ENCODE data around the gene MTCL1. TPM values are rescaled to one million over a fixed set of nuclear protein-coding genes. Genes with fewer than 3 reads are reported as not detected.

Gene MTCL1
- total RNA-seq, 1 donor = 54.9 TPM

GRCh38 chr18:8856212-8856611 is 150.9 kb downstream of the MTCL1 start:
- TF ChIP-seq CTCF (IDR thresholded peaks at IDR 0.05; ENCODE audit: insufficient read depth, low read length) = no peak
- H3K4me3 ChIP-seq (ENCODE audit: low read depth, low read length) = no peak overlapping the region
- DNase-seq (ENCODE audit: low read depth) = no peak

- no peak for TF ChIP-seq CTCF (IDR thresholded peaks at IDR 0.05; ENCODE audit: insufficient read depth, low read length)
- no peak overlapping the region for H3K4me3 ChIP-seq (ENCODE audit: low read depth, low read length)
- no peak for DNase-seq (ENCODE audit: low read depth)
Measured at GRCh38 chr18:8856769-8857393, 151.5 kb downstream of the MTCL1 start.

GRCh38 chr18:8857806-8858205 is 152.4 kb downstream of the MTCL1 start:
- no peak for DNase-seq (ENCODE audit: low read depth)

GRCh38 chr18:8858888-8859511 is 153.6 kb downstream of the MTCL1 start:
- H3K4me3 ChIP-seq (ENCODE audit: low read depth, low read length) = no peak overlapping the region
- no peak for TF ChIP-seq CTCF (IDR thresholded peaks at IDR 0.05; ENCODE audit: insufficient read depth, low read length)
- DNase-seq (ENCODE audit: low read depth) = peak; percentile 99

More at GRCh38 chr18:8857806-8858205, 152.4 kb downstream of the MTCL1 start:
- no peak for TF ChIP-seq CTCF (IDR thresholded peaks at IDR 0.05; ENCODE audit: insufficient read depth, low read length)
- no peak overlapping the region for H3K4me3 ChIP-seq (ENCODE audit: low read depth, low read length)

DNA sequence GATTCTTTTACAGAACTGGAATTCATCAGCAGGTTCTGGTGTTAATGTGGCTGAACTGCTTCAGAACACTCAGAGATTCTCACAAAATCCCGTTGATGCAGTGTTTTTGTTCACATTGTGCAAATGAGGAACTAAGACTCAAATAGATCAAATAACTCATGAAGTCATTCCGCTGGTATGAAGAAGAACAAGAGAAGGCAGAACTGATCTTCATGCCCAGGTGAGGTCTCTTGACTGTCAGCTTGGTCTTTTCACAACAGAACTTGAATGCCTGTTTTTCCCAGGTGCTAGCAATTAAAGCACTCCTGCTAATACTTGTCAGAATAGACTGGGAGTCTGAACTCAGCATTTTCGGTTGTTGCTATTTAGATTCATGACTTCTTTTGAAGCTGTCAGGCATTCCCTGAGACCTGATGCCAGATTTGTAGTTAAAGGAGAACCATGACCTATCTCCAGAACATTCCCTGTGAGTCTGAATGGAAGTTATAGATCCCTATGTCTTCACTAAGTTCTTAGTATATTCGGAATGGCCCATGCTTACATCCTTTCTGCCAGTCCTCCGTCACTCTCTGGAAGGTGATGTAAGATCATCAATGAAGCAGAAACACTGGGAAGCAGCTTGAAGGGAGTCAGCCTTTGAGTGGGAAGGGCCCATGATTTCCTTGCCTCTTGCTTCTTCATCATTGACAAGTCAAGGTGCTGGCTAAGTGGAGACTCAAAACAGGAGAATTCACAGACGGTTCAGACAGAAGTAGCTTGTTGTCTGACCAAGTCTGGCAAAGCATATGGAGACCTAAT is 155.7 kb downstream of the MTCL1 start:
- H3K4me3 ChIP-seq (ENCODE audit: low read depth, low read length) = no peak overlapping the region
- no peak for TF ChIP-seq CTCF (IDR thresholded peaks at IDR 0.05; ENCODE audit: insufficient read depth, low read length)
- no peak for DNase-seq (ENCODE audit: low read depth)

DNA sequence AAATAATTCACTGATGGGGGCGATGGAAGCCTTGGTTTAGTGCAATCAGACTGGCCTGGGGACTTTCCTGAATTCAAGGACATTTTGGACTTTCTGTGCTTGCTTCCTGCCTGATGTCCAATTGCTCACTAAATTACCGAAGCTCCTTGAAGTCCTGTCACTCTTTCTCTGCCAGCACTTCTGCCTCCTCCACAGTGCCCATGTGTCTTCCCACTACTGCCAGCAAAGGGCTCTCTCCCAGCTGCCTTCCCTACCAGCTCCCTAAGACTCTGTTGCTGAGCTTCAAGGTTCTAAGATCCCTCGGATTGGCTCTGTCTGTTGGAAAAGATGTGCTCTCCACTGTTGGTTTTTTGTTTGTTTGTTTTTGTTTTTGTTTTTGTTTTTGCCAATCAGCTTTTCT is 158.1 kb downstream of the MTCL1 start:
- DNase-seq (ENCODE audit: low read depth) = no peak
- no peak for TF ChIP-seq CTCF (IDR thresholded peaks at IDR 0.05; ENCODE audit: insufficient read depth, low read length)
- no peak overlapping the region for H3K4me3 ChIP-seq (ENCODE audit: low read depth, low read length)

Measured in fibroblast of the aortic adventitia (primary cell).